ENCODE measurements around the gene CACNA1F. TPM values are rescaled to one million over a fixed set of nuclear protein-coding genes. Genes with fewer than 3 reads are reported as not detected.

The CACNA1F gene
- total RNA-seq, 4 donors from 2014 or later: under 0.01 to 0.42 (median 0.06) TPM

GRCh38 chrX:49184294-49185281 lies 48.6 kb downstream of the CACNA1F start:
- peak in 1 of 3 experiments; percentile 15 for TF ChIP-seq CTCF (IDR thresholded peaks at IDR 0.05)
- no peak for TF ChIP-seq EP300 (IDR thresholded peaks at IDR 0.05)
- TF ChIP-seq POLR2AphosphoS5 (IDR thresholded peaks at IDR 0.05): peak; percentile 80 to 82
- TF ChIP-seq POLR2A (IDR thresholded peaks at IDR 0.05; ENCODE audit: low read depth): no peak
- peaks cover 12 to 30% (median 29%) of the 10 kb centered on the region in 4 donors for H3K4me1 ChIP-seq
- peaks cover 0 to 24% (median 14%) of the 10 kb centered on the region in 4 donors for H3K36me3 ChIP-seq
- intact Hi-C loops (cut with DNase I): no loop called here
- H3K9me3 ChIP-seq: no peaks in the 10 kb centered on the region
- DNase-seq (ENCODE audit: extremely low spot score): peak; percentile 97
- peak overlapping the region; percentile 57 to 68 (median 60) for H3K4me3 ChIP-seq
- no peaks in the 10 kb centered on the region for H3K27me3 ChIP-seq
- H3K27ac ChIP-seq (replicated peaks in 1 of 4): peak overlapping the region; percentile 83 to 87 (median 86)
- WGBS: 60% methylated on average over 21 of the region's 46 CpGs

GRCh38 chrX:49183701-49184281 lies 49.3 kb downstream of the CACNA1F start:
- peaks cover 12 to 30% (median 26%) of the 10 kb centered on the region in 4 donors for H3K4me1 ChIP-seq
- WGBS: 85% methylated on average over 14 of the region's 18 CpGs
- intact Hi-C loops (cut with DNase I): no loop called here
- TF ChIP-seq POLR2AphosphoS5 (IDR thresholded peaks at IDR 0.05): no peak
- no peak for TF ChIP-seq POLR2A (IDR thresholded peaks at IDR 0.05; ENCODE audit: low read depth)
- TF ChIP-seq EP300 (IDR thresholded peaks at IDR 0.05): no peak
- no peak for TF ChIP-seq CTCF (IDR thresholded peaks at IDR 0.05)
- H3K27me3 ChIP-seq: no peaks in the 10 kb centered on the region
- DNase-seq (ENCODE audit: extremely low spot score): no peak
- peak overlapping the region in 3 of 4 donors; percentile 57 to 68 (median 60) for H3K4me3 ChIP-seq
- peak overlapping the region; percentile 56 to 87 (median 74) for H3K27ac ChIP-seq (replicated peaks in 1 of 4)
- no peaks in the 10 kb centered on the region for H3K9me3 ChIP-seq
- H3K36me3 ChIP-seq: peaks cover 0 to 27% (median 19%) of the 10 kb centered on the region in 4 donors

- H3K27me3 ChIP-seq: no peaks in the 10 kb centered on the region
- peaks cover 4 to 22% (median 16%) of the 10 kb centered on the region in 4 donors for H3K4me1 ChIP-seq
- H3K4me3 ChIP-seq: no peak overlapping the region
- intact Hi-C loops (cut with DNase I): no loop called here
- DNase-seq (ENCODE audit: extremely low spot score): no peak
- peaks cover 0 to 59% (median 38%) of the 10 kb centered on the region in 4 donors for H3K36me3 ChIP-seq
- TF ChIP-seq POLR2A (IDR thresholded peaks at IDR 0.05; ENCODE audit: low read depth): no peak
- 71% methylated on average over 2 of the region's 2 CpGs for WGBS
- no peak overlapping the region for H3K27ac ChIP-seq (replicated peaks in 1 of 4)
- no peaks in the 10 kb centered on the region for H3K9me3 ChIP-seq
Measured at GRCh38 chrX:49179358-49179757, 53.8 kb downstream of the CACNA1F start.

- no peak overlapping the region for H3K4me3 ChIP-seq
- intact Hi-C loops (cut with DNase I): no loop called here
- TF ChIP-seq CTCF (IDR thresholded peaks at IDR 0.05) (no peak), EP300 (IDR thresholded peaks at IDR 0.05) (no peak), POLR2A (IDR thresholded peaks at IDR 0.05; ENCODE audit: low read depth) (no peak)
- no peaks in the 10 kb centered on the region for H3K27me3 ChIP-seq
- H3K4me1 ChIP-seq: peaks cover under 1 to 22% (median 16%) of the 10 kb centered on the region in 4 donors
- WGBS: 93% methylated on average over 3 of the region's 3 CpGs
- H3K9me3 ChIP-seq: no peaks in the 10 kb centered on the region
- no peak overlapping the region for H3K27ac ChIP-seq (replicated peaks in 1 of 4)
- peaks cover 0 to 67% (median 39%) of the 10 kb centered on the region in 4 donors for H3K36me3 ChIP-seq
- DNase-seq (ENCODE audit: extremely low spot score): no peak
Measured at GRCh38 chrX:49178537-49178936, 54.6 kb downstream of the CACNA1F start.
